GM19397 (cell line): ENCODE measurements around the gene AKT1S1.

Source experiments
- ATAC-seq: cut with Tn5 transposase; IDR thresholded peaks from one replicate; pipeline ENCODE4 v1.9.1; 2021; ENCODE audit warnings: mild to moderate bottlenecking, moderate library complexity; ENCODE audit not compliant: unreplicated experiment

Gene AKT1S1

DNA sequence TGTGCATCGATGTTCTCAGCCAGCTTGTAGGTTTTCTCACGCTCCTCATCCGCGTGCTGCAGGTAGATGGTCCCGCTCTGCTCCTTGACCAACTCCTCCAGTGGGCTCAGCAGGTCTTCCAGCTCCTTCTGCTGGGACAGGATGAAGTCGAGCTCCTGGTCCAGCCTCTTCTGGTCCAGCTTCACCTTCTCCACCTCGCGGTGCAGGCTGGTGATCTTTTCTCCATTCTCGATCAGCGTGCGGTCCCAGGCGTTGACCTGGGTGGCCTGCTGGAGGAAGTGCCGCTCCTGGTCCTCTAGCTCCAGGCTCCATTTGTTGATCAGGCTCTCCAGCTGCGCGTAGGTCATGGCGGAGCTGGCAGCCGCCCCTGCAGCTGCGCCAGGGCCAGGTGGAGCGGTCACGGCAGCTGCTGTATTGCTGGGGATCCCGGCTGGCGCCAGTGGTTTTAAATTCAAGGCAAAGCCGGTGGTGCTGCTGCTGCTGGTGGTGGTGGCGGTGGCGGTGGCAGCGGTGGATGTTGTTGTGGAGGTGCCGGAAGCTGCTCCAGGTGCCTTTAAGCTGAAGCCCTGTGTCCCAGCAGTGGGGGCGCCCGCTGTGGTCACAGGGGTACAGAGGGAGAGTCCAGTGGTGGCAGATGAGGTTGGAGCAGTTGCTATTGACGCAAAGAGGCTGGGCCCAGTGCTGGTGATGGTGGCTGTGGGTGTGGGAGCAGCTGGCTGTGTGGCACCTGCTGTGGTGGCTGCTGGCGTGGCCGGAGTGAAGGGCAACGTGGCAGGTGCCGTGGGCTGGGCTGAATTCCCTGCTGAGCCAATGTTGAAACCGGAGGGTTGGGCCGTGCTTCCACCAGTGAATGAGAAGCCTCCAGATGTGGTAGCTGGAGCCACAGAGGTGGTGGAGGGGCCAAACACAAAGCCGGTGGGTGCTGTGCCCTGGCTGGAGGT is 31.6 kb upstream of the AKT1S1 start:
- ATAC-seq = no peak

- ATAC-seq = no peak
Measured at GRCh38 chr19:49907745-49908446, 30.7 kb upstream of the AKT1S1 start.

DNA sequence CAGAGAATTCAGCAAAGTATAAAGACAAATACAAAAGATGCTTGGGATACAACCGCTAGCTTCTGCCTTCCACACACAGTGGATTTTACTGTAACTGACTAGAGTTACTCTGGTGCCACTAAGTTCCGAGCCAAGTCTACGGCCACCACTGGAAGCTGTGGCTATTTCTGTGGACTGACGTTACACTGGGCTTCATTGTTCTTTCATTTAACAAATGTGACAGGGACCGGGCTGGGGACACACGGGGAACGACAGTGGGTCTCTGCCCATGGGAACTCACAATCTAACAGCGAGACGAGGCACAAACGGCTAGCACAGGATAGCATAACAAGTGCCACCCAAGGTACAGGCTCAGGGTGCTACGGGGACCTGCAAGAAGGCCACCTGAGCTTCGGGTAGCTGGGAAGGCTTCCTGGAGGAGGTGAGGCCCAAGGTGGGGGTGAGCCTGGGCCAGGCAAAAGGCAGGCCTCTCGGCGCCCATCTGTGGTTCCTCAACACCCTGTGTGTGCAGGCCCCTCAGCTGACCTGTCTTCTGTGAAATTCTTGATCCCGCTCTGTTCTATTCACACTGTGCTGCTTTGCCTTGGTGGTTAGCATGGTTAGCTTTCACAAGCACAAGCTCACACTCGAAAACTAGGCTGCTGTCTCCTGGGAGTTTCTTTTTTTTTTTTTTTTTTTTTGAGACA is 29.9 kb upstream of the AKT1S1 start:
- no peak for ATAC-seq

GRCh38 chr19:49904136-49904535 is 27.0 kb upstream of the AKT1S1 start:
- no peak for ATAC-seq

DNA sequence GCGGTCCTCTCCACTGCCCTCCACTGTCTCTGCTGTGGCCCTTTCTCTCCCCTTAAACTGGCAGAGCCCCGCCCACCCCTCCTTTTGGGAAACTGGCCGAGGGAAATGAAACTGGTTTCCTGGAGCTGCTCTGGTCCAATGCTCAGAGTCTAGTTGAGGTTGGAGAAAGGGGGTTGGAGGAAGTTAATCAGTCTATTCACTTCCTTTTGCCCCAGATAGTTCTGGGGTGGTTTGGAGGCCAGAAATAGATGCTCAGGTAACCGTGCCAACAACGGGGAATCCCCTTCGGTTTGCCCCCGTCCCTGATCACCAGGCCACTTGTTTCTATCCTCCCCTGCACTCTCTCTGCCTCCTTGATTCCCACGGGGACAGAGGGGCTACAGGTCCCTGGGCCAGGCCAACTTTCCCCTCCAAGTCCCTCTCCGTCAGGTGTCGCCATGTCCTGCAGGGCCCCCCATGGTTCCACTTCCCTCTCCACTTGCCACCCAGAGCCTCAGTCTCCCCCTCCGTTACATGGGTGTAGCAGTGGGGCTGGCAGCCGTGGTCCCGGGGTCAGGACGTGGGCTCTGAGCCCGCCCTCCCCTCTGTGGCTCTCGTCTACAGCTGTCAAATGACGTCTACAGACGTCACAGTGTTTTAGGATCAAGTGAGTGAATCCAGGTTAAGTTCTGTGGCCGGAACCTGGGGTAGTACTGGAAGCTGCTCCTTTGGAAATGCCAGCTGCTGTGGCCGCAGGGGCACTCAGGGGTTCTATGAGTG is 19.9 kb upstream of the AKT1S1 start, which contains the start of gene IL4I1:
TSS of gene IL4I1 (minus strand) at position 25 of the 759 bp plus-strand sequence. CDS start 727 bp downstream, outside the sequence.
- ATAC-seq = peak; percentile 46

DNA sequence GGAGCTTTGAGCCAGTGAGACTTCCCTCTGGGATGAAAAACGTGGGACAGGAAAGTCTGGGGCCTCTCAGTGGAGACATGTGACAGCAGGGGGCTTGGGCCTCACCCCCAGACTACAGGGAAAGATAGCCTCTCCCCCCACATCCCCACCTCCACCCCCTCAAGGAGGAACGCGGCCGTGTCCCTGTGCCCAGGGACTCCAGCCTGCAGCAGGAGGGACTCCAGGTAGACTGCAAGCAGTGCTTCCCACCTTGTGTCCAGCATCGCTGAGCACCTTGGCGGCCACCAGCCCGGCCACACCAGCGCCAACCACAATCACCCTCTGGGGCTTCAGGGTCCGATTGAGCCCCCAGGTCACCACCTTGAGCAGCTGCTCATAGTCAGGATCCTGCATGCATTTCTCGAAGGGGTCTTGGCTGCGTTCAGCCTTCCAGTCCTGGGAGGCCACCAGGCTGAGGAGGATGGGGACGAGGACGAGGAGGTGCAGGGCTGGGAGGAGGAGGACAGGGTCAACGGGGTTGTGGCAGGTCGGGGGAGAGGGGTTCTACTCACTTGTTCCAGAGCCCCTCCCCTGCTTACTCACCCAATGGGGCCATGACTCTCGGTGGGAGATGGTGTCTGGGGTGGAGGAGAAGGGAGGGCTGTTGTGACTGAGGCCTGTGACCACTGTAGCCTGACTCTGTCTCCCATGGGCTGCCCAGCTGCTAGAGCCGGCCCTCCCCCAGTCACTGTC is 18.6 kb upstream of the AKT1S1 start:
- ATAC-seq = no peak

DNA sequence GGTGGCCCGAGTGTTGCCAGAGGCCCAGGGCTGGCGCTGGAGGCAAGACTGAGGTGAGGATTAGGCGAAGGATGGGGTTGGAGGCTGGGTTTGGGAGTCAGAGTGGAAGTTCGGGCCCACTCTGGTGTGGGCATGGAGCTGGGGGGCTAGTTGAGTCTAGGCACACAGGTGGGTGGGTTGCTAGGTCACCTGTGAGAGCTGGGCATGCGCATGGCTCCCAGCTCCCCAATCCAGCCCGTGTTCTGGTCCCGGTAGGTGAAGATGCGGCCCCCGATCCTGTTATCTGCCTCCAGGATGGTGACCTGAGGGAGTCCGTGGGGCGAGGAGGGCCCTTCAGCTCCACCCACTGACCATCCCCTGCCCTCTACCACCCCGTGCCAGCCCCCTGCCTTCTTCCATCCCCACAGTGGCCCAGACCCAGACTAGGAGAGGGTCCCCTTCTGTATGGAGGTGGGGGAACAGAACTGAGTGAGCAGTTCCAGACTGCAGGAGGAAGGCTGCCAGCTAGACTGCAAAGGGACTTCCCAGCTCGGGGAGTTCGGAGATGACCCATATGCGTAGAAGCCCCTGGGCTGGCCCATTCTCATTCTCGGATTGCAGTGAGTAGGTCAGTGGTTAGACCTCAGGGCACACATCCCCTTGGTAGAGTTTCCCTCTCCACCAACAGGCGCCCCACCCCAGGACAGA is 17.9 kb upstream of the AKT1S1 start:
- no peak for ATAC-seq

- no peak for ATAC-seq
Measured at GRCh38 chr19:49894011-49894664, 17.0 kb upstream of the AKT1S1 start.

DNA sequence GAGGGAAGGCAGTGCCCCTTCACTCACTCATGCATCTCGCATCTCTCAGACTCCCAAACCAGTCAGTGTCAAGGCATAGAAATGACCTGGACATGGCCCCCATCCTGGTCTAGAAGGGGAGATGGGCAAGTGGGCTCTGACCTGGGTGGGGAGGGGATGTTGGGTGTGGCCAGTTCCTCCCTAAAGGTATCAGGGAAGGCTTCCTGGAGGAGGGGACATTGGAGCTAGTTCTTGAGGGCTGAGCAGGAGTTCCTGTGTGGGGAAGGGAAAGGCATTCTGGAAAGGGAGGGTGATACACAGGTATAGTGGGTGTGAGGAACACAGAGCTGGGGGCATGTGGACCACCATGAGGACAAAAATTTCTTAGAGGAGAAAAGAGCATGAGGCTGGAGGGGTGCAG is 15.6 kb upstream of the AKT1S1 start:
- no peak for ATAC-seq

GRCh38 chr19:49891393-49891792 is 14.2 kb upstream of the AKT1S1 start:
- ATAC-seq = no peak

DNA sequence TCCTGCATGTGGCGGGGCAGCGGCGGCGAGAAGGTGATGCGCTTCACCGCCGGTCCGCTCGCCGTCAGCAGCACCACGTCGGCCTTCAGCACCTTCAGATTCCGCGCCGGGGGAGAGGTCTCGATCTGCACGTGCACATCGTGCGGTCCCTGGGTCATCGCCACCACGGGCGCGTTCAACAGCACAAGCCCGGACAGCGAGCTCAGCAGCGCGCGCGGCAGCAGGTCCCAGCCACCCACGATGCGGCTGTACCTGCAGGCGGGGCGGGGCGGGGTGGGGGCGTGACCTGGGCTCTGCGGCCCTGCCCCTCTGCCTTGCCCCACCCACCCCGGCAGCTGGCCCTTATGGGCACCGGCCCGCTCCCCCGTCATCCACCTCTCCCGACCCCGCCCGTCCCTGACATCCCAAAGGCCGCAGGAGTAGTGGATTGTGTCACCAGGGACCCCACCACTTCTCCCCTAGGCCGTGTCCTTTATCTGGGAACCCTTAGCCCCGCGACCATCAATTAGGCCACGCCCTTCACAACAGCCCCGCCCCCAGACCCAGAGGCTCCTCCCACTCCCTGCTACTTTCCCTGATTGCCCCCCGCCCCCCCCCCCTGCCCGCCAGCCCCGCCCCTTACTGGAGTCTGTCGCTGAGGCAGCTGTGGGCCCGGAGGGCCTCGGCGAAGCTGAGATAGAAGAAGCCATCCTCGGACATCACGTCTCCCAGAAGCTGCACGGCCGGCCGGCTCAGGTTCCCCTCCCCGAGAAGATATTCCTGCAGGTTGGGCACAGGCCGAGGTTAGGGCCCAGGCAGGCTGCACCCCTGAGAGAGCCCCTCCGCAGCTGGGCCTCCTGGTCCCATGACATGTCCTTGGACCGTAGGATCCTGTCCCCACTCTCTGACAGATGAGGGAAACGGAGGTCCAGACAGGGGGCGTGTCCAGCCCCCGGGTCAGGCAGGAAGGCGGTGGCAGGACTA is 13.5 kb upstream of the AKT1S1 start:
- ATAC-seq = no peak

DNA sequence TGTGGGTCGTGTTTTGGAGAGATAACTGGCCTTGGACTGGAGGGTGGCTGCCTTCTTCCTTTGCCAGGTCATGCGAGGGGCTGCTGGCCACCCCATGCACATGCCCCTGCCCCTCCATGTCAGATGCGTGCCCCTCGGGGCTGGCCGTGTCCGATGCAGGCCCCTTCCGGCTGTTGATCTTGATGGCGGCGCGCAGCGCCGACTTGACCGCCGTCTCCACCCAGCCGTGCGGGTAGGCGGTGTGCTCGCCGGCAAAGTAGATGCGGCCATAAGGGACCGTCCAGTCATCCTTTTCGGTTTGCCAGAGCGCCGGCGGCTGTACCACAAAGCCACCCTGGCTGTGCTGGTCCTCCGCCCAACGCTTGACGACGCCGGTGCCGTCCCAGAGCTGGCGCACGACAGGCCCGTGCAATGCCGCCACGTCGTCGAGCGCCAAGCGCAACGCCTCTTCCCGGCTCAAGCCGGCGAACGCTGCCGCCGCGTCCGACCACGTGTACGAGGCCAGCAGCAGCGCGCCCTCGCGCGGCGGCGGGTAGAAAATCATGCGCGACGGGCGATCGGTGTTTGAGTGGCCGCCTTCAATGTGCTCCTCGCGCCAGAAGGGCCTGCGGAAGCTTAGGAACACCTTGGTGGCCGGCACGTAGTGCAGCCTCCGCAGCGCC is 12.7 kb upstream of the AKT1S1 start:
- no peak for ATAC-seq

DNA sequence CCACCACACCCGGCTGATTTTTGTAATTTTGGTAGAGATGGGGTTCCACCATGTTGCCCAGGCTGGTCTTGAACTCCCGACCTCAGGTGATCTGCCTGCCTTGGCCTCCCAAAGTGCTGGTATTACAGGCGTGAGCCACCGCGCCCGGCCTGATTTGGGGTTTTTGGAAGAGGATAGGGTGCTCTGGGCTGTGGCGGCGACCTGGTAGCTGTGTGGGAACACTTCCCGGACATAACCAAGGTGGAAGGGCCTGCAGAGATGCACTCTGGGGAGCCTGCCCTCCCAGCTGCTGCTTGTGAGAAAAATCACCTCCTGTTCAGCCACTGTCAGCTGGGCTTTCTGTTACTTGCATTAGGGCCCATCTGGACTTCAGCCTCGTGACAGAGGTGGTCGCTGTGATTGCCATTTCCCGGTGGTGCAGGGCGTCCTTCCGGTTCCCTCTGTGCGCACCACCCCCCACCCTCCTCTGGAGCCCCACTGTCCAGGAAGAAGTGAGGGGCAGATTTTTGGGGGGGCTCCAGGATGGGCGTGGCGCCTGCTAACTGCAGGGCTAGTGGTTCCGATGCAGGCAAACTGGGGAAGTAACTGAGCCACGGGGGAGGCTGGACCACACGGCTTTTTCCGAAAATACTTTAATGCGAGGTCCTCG is 12.0 kb upstream of the AKT1S1 start:
- ATAC-seq = no peak

DNA sequence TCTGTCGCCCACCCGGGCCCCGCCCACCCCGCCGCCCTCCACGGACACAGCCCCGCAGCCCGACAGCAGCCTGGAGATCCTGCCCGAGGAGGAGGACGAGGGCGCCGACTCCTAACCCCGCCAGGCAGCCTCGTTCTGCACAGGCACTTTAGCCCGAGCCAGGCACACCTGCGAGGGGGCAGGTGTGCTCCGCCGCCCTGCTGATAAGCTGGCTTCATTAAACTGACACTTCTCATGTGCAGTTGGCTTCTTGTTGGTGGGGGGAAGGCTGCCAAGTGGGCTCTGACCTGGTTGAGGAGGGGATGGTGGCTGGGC is 11.3 kb upstream of the AKT1S1 start:
- no peak for ATAC-seq

GRCh38 chr19:49887665-49888509 is 10.7 kb upstream of the AKT1S1 start:
- no peak for ATAC-seq

DNA sequence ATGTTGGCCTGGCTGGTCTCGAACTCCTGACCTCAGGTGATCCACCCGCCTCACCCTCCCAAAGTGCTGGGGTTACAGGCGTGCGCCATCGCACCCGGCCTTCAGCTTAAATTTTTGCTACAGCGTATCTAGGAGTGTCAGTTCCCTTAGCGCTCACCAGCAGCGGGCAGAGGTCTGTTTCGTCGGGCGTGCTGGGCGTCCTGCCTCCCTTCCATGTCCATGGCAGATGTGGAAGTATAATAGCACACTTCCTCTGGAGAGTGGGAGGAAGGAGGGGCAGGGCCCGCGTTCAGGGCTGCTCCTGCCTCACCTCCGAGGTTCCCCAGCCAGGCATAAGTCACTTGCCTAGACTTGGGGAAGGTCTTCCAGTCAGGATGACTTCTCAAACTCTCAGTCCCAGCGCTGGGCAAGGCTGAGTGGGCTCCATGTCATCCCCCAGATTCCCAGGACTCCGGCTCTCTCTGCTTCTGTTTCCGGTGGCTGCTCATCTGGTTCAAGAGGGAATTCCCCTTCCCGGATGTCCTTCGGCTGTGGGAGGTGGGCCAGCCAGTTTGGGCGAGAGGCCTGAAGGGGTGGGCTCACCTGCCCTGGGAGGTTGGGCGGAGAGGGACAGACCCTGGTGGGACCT is 10.0 kb upstream of the AKT1S1 start:
- ATAC-seq = no peak
